HepG2 (cell line): ENCODE measurements around the gene RGS19. TPM values are rescaled to one million over a fixed set of nuclear protein-coding genes. Genes with fewer than 3 reads are reported as not detected.

Experiments used
- AKAP8 ChIP-seq: sonication (generic); formaldehyde crosslinking; IDR thresholded peaks from 2 replicates; pipeline ENCODE4 v1.5.1; 2020; ENCODE audit warnings: mild to moderate bottlenecking, missing genetic modification reagents
- ATM ChIP-seq: fragments of 450-650 bp; IDR thresholded peaks from 2 replicates; pipeline ENCODE4 v1.7.1; 2017; ENCODE audit warnings: mild to moderate bottlenecking, borderline replicate concordance
- BCL6 ChIP-seq: IDR thresholded peaks from 2 replicates; pipeline ENCODE4 v1.6.1; 2016; ENCODE audit warnings: missing genetic modification reagents, missing compliant biosample characterization
- EEA1 ChIP-seq: sonication (generic); formaldehyde crosslinking; IDR thresholded peaks from 2 replicates; pipeline ENCODE4 v1.5.1; 2020; ENCODE audit warnings: mild to moderate bottlenecking, missing genetic modification reagents, borderline replicate concordance
- HDAC2 ChIP-seq: sonication (generic); formaldehyde crosslinking; IDR thresholded peaks from 2 replicates; pipeline ENCODE4 v1.4.0; 2020; ENCODE audit warnings: missing genetic modification reagents
- MAFK ChIP-seq, 2 experiments: IDR thresholded peaks in 1 of 2; conservative IDR thresholded peaks in 1 of 2; 2 replicates each; pipeline ENCODE4 v1.6.1; 2011; ENCODE audit warnings: improper control_type of control experiment in 2 of 2, low read length in 2 of 2
- NAIF1 ChIP-seq: sonication (generic); formaldehyde crosslinking; IDR thresholded peaks from 2 replicates; pipeline ENCODE4 v1.5.0; 2020; ENCODE audit warnings: mild to moderate bottlenecking, missing genetic modification reagents, borderline replicate concordance
- SNAI1 ChIP-seq: sonication (generic); formaldehyde crosslinking; IDR thresholded peaks from 2 replicates; pipeline ENCODE4 v1.5.0; 2020; ENCODE audit warnings: mild to moderate bottlenecking, missing genetic modification reagents, borderline replicate concordance
- SRF ChIP-seq: IDR thresholded peaks from 2 replicates; pipeline ENCODE4 v1.6.1; 2011; ENCODE audit warnings: mild to moderate bottlenecking, low read depth, low read length, moderate library complexity
- TCF7L2 ChIP-seq: IDR thresholded peaks from 2 replicates; pipeline ENCODE4 v1.6.1; 2011; ENCODE audit warnings: mild to moderate bottlenecking, low read depth, low read length, moderate library complexity
- YEATS2 ChIP-seq: sonication (generic); formaldehyde crosslinking; IDR thresholded peaks from 2 replicates; pipeline ENCODE4 v1.4.0; 2020; ENCODE audit warnings: missing genetic modification reagents, borderline replicate concordance
- ZBTB21 ChIP-seq: sonication (generic); formaldehyde crosslinking; IDR thresholded peaks from 2 replicates; pipeline ENCODE4 v1.4.0; 2020; ENCODE audit warnings: missing genetic modification reagents
- ZFP37 ChIP-seq: sonication (generic); formaldehyde crosslinking; IDR thresholded peaks from 2 replicates; pipeline ENCODE4 v1.4.0; 2020; ENCODE audit warnings: missing genetic modification reagents, borderline replicate concordance
- ZNF672 ChIP-seq: sonication (generic); formaldehyde crosslinking; IDR thresholded peaks from 2 replicates; pipeline ENCODE4 v1.8.1; 2022; ENCODE audit warnings: missing genetic modification reagents
- ZSCAN20 ChIP-seq: sonication (generic); formaldehyde crosslinking; IDR thresholded peaks from 2 replicates; pipeline ENCODE4 v1.4.0; 2020; ENCODE audit warnings: missing genetic modification reagents, mild to moderate bottlenecking, borderline replicate concordance
- ZSCAN29 ChIP-seq: sonication (generic); formaldehyde crosslinking; conservative IDR thresholded peaks from 2 replicates; pipeline ENCODE4 v1.4.0; 2020; ENCODE audit warnings: mild to moderate bottlenecking, missing genetic modification reagents
- ZSCAN30 ChIP-seq: sonication (generic); formaldehyde crosslinking; IDR thresholded peaks from 2 replicates; pipeline ENCODE4 v1.5.0; 2020; ENCODE audit warnings: mild to moderate bottlenecking, missing genetic modification reagents
- ZSCAN5A ChIP-seq: sonication (generic); formaldehyde crosslinking; IDR thresholded peaks from 2 replicates; pipeline ENCODE4 v1.8.0; 2022; ENCODE audit warnings: mild to moderate bottlenecking, missing genetic modification reagents, borderline replicate concordance
- polyA plus RNA-seq, 8 experiments: library from polyadenylated mRNA; depleted of rRNA in 3 of 8; stranded (reverse) in 7 of 8; unstranded in 1 of 8; fragments of >200 nt; fragmentation: Illumina TruSeq in 4 of 8; extraction: Trizol in 4 of 8; gene quantifications; 2 replicates each; pipeline versions ENCODE4 v1.2.1 to v1.2.3, GENCODE V29; 2011 to 2016; ENCODE audit warnings: low read depth in 4 of 8, missing spikeins in 1 of 8, mixed read lengths in 1 of 8; ENCODE audit not compliant: insufficient read depth in 1 of 8
- total RNA-seq, 5 experiments: library from RNA; depleted of rRNA; stranded (reverse); fragments of >200 nt; fragmentation: Illumina TruSeq; extraction: Trizol; gene quantifications; 2 replicates each; pipeline ENCODE4 v1.2.3, GENCODE V29; 2016; ENCODE audit warnings: low read depth in 1 of 5
- TF ChIP-seq, protein P1 (sequence below): sonication (generic); formaldehyde crosslinking; IDR thresholded peaks from 2 replicates; pipeline ENCODE4 v1.4.0; 2020; ENCODE audit warnings: mild to moderate bottlenecking, missing genetic modification reagents
- TF ChIP-seq, protein P2 (sequence below): IDR thresholded peaks from 2 replicates; pipeline ENCODE4 v1.6.1; 2016; ENCODE audit warnings: missing genetic modification reagents, missing compliant biosample characterization

RGS19 gene
- total and polyA plus RNA-seq, 2 of the 13 experiments (the other 11 are each of a cell fraction or from before 2014, with no cell fraction given), result 10.7 to 11.9 TPM

- TF ChIP-seq ATM (no peak), SNAI1 (no peak), ZFP37 (CRISPR knock-in tag) (no peak; the same call in 1 of the 2 replicates), TCF7L2 (no peak), ZBTB21 (no peak), ZNF672 (no peak), BCL6 (no peak), ZSCAN20 (CRISPR knock-in tag) (peak; percentile 59), HDAC2 (CRISPR knock-in tag) (peak; percentile 71), AKAP8 (CRISPR knock-in tag) (no peak), EEA1 (CRISPR knock-in tag) (peak; percentile 63; the same call in 1 of the 2 replicates), ZSCAN29 (CRISPR knock-in tag) (no peak), ZSCAN5A (CRISPR knock-in tag) (no peak), SRF (no peak), ZSCAN30 (CRISPR knock-in tag) (no peak), YEATS2 (CRISPR knock-in tag) (peak; percentile 18; the same call in 1 of the 2 replicates), MAFK (conservative IDR thresholded peaks at IDR 0.05 in 1 of 2, IDR thresholded peaks at IDR 0.05 in 1 of 2; ENCODE audit: low read length in 2 of 2) (no peak), NAIF1 (no peak)
- TF ChIP-seq, protein P1, sequence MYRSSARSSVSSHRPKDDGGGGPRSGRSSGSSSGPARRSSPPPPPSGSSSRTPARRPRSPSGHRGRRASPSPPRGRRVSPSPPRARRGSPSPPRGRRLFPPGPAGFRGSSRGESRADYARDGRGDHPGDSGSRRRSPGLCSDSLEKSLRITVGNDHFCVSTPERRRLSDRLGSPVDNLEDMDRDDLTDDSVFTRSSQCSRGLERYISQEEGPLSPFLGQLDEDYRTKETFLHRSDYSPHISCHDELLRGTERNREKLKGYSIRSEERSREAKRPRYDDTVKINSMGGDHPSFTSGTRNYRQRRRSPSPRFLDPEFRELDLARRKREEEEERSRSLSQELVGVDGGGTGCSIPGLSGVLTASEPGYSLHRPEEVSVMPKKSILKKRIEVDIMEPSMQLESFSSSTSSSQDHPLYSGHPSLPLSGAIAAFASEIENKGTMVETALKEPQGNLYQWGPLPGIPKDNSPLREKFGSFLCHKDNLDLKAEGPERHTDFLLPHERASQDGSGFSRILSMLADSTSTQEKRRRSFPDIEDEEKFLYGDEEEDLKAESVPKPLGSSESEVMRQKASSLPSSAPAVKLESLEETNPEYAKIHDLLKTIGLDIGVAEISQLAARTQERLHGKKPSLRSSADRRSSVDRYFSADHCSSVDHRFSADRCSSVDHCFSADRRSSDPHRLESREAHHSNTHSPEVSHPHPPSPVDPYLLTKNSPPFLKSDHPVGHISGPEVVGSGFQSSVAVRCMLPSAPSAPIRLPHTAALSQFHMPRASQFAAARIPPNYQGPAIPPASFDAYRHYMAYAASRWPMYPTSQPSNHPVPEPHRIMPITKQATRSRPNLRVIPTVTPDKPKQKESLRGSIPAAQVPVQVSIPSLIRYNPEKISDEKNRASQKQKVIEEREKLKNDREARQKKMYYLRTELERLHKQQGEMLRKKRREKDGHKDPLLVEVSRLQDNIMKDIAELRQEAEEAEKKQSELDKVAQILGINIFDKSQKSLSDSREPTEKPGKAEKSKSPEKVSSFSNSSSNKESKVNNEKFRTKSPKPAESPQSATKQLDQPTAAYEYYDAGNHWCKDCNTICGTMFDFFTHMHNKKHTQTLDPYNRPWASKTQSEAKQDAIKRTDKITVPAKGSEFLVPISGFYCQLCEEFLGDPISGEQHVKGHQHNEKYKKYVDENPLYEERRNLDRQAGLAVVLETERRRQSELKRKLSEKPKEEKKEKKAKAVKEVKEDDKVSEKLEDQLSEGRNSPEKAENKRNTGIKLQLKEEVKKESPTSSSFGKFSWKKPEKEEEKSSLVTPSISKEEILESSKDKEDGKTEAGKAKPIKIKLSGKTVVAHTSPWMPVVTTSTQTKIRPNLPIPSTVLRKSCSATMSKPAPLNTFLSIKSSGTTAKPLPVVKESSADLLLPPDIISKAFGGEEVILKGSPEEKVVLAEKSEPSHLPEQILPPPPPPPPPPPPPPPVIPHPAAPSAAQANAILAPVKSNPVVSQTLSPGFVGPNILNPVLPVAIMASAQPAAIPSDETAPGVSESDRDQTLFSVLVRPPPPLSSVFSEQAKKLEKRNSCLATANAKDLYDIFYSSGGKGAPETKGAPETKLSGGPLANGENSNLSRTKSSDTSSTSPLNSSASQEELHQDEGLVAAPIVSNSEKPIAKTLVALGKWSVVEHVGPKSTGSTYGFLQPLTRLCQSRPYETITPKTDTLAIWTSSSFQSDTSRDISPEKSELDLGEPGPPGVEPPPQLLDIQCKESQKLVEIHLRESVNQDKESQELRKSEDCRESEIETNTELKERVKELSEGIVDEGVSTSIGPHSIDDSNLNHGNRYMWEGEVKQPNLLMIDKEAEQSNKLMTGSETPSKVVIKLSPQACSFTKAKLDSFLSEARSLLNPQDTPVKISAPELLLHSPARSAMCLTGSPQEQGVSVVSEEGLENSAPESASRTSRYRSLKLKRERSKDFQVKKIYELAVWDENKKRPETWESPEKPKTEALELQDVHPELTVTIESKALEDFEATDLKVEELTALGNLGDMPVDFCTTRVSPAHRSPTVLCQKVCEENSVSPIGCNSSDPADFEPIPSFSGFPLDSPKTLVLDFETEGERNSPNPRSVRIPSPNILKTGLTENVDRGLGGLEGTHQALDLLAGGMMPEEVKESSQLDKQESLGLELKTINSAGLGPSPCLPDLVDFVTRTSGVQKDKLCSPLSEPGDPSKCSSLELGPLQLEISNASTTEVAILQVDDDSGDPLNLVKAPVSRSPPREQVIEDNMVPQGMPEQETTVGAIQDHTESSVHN, result no peak
- TF ChIP-seq, protein P2, sequence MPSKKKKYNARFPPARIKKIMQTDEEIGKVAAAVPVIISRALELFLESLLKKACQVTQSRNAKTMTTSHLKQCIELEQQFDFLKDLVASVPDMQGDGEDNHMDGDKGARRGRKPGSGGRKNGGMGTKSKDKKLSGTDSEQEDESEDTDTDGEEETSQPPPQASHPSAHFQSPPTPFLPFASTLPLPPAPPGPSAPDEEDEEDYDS (CRISPR knock-in tag), result no peak
Measured at GRCh38 chr20:64079273-64080012, at the start of gene RGS19 (continued).
